DND-41 (cell line): ENCODE results near the gene LORICRIN.

ENCODE experiments used
- ATAC-seq: fragments of 200-7000 bp; cut with Tn5 transposase; 3 replicates; pipeline ENCODE4 v1.9.1; 2021; ENCODE audit warnings: low read depth; ENCODE audit not compliant: insufficient read depth
- DNase-seq: peaks from one replicate; pipeline ENCODE4 v3.0.0-alpha.2; 2020
- H2AFZ ChIP-seq: 2 replicates; pipeline ENCODE4 v1.6.0; 2012; ENCODE audit warnings: low read depth, low read length
- H3K27ac ChIP-seq: 2 replicates; pipeline ENCODE4 v1.5.1; 2012; ENCODE audit warnings: low read length, inconsistent platforms
- H3K27me3 ChIP-seq: fragments of 200-600 bp; sonication (generic); 2 replicates; pipeline ENCODE4 v1.6.0; 2012; ENCODE audit warnings: low read length, mild to moderate bottlenecking, inconsistent platforms; ENCODE audit not compliant: insufficient read depth, poor library complexity
- H3K36me3 ChIP-seq: 2 replicates; pipeline ENCODE4 v1.5.1; 2012; ENCODE audit warnings: low read length, inconsistent platforms; ENCODE audit not compliant: insufficient read depth
- H3K4me1 ChIP-seq: 2 replicates; pipeline ENCODE4 v1.5.1; 2012; ENCODE audit warnings: mild to moderate bottlenecking, low read length; ENCODE audit not compliant: insufficient read depth
- H3K4me2 ChIP-seq: 2 replicates; pipeline ENCODE4 v1.6.0; 2012; ENCODE audit warnings: mild to moderate bottlenecking, moderate library complexity, low read length, inconsistent platforms; ENCODE audit not compliant: insufficient read depth
- H3K4me3 ChIP-seq, 2 experiments: fragments of 200-600 bp in 1 of 2; shearing (Covaris generic) in 1 of 2; 2 replicates each; pipeline ENCODE4 v1.5.1; 2012 to 2016; ENCODE audit warnings: inconsistent platforms in 2 of 2, low read length in 2 of 2, mild to moderate bottlenecking in 2 of 2, low read depth in 1 of 2, moderate library complexity in 1 of 2
- H3K79me2 ChIP-seq: 2 replicates; pipeline ENCODE4 v1.6.0; 2012; ENCODE audit warnings: low read length, inconsistent platforms; ENCODE audit not compliant: insufficient read depth
- H3K9ac ChIP-seq: 2 replicates; pipeline ENCODE4 v1.6.0; 2012; ENCODE audit warnings: low read depth, mild to moderate bottlenecking, inconsistent platforms, low read length, moderate library complexity
- H3K9me3 ChIP-seq: 2 replicates; pipeline ENCODE4 v1.5.1; 2012; ENCODE audit warnings: low read length, moderate library complexity, mild to moderate bottlenecking, inconsistent platforms; ENCODE audit not compliant: insufficient read depth, severe bottlenecking
- H4K20me1 ChIP-seq: 2 replicates; pipeline ENCODE4 v1.6.0; 2012; ENCODE audit warnings: low read length; ENCODE audit not compliant: insufficient read depth
- CTCF ChIP-seq: IDR thresholded peaks from 2 replicates; pipeline ENCODE4 v1.5.1; 2012; ENCODE audit warnings: borderline replicate concordance, low read length, moderate library complexity, mild to moderate bottlenecking; ENCODE audit not compliant: poor library complexity, severe bottlenecking; ENCODE audit errors: extremely low read depth
- EZH2 ChIP-seq: IDR thresholded peaks from 3 replicates; pipeline ENCODE4 v1.6.1; 2012; ENCODE audit warnings: borderline replicate concordance, low read depth, mild to moderate bottlenecking, moderate library complexity, low read length, inconsistent platforms; ENCODE audit not compliant: severe bottlenecking

The LORICRIN gene

GRCh38 chr1:153262070-153262366, 2.5 kb downstream of the LORICRIN start:
- no peak overlapping the region for H3K27ac ChIP-seq
- H4K20me1 ChIP-seq, result no peaks in the 10 kb centered on the region
- H3K79me2 ChIP-seq, result no peaks in the 10 kb centered on the region
- TF ChIP-seq EZH2 (no peak), CTCF (no peak)
- DNase-seq (no peak), ATAC-seq (no peak)
- no peak overlapping the region for H2AFZ ChIP-seq
- H3K4me2 ChIP-seq, result no peak overlapping the region
- H3K36me3 ChIP-seq, result no peaks in the 10 kb centered on the region
- H3K27me3 ChIP-seq, result peaks cover 27% of the 10 kb centered on the region
- H3K9ac ChIP-seq, result no peak overlapping the region
- H3K9me3 ChIP-seq, result no peaks in the 10 kb centered on the region
- H3K4me1 ChIP-seq, result no peaks in the 10 kb centered on the region
- no peak overlapping the region for H3K4me3 ChIP-seq

DNA sequence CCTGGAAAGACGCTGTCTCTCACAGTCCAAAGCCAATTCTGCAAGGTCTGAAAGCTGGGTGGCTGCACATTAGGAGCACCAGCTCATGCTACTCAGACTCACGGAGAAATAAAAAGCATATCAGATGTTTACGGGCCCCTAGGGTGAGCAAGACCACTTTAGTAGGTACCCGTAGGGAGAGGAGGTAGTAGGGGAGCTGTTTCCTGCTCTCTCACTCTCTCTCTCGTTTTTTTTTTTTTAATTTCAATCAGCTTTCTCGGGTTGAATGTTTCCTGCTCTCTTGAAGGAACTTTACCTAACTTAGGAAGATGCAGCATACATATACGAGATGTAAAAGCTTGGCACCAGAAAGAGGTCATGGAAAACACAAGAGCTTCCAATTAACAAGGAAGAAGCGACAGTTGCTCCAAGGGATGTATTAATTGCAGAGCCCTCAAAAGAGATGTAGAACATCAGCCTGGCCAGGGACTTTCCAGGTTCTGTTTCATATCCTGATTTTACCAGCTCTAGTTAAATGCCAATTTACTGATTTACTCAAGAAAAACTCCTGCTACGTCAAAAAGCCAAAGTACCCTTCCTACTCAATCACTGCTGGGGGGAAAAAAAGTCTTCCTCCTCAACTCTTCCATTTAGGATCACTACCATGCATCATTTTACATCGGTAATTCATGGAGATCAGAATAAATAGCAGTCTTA, 3.1 kb downstream of the LORICRIN start:
- Histone ChIP-seq H3K27ac (no peak overlapping the region), H3K79me2 (no peaks in the 10 kb centered on the region), H3K9me3 (no peaks in the 10 kb centered on the region), H4K20me1 (no peaks in the 10 kb centered on the region), H3K27me3 (peaks cover 27% of the 10 kb centered on the region), H3K4me1 (no peaks in the 10 kb centered on the region), H3K36me3 (no peaks in the 10 kb centered on the region), H3K9ac (no peak overlapping the region), H3K4me2 (no peak overlapping the region), H3K4me3 (no peak overlapping the region), H2AFZ (no peak overlapping the region)
- TF ChIP-seq EZH2, result no peak
- TF ChIP-seq CTCF, result no peak
- ATAC-seq (no peak), DNase-seq (no peak)

- H3K79me2 ChIP-seq, result no peaks in the 10 kb centered on the region
- peaks cover 27% of the 10 kb centered on the region for H3K27me3 ChIP-seq
- H3K4me2 ChIP-seq, result no peak overlapping the region
These were observed 6.0 kb downstream of the LORICRIN start for GRCh38 chr1:153265457-153265856.

More at GRCh38 chr1:153265457-153265856, 6.0 kb downstream of the LORICRIN start:
- Histone ChIP-seq H3K9ac (no peak overlapping the region), H3K4me1 (no peaks in the 10 kb centered on the region), H3K9me3 (no peaks in the 10 kb centered on the region), H2AFZ (no peak overlapping the region), H4K20me1 (no peaks in the 10 kb centered on the region), H3K27ac (no peak overlapping the region), H3K4me3 (no peak overlapping the region), H3K36me3 (no peaks in the 10 kb centered on the region)
- ATAC-seq, result no peak
- DNase-seq, result no peak
- TF ChIP-seq CTCF, result no peak
- no peak for TF ChIP-seq EZH2
